Psoas muscle (tissue), 8 donors: Measurements from ENCODE around the gene ASB18. TPM values are rescaled to one million over a fixed set of nuclear protein-coding genes. Genes with fewer than 3 reads are reported as not detected.
A peak's percentile ranks its signal among the peaks of the same experiment; 100 is the strongest.

ENCODE experiments used
- ATAC-seq, 4 donors: fragments of 200-7000 bp; cut with Tn5 transposase; one replicate each; pipeline ENCODE4 v1.9.1; 2020; ENCODE audit warnings: moderate library complexity in 3 of 4, mild to moderate bottlenecking in 2 of 4
- DNase-seq, 2 donors: peaks; one replicate each; pipeline ENCODE4 v3.0.0-alpha.2; 2020
- H3K27ac ChIP-seq: fragments of 200-600 bp; one replicate; pipeline ENCODE4 v1.8.0; 2022
- H3K27me3 ChIP-seq, 3 donors: fragments of 200-600 bp in 1 of 3; one replicate each; pipeline versions ENCODE4 v1.6.1 to v1.8.0; 2013 to 2022; ENCODE audit warnings: low read length in 2 of 3, mild to moderate bottlenecking in 2 of 3, moderate library complexity in 1 of 3; ENCODE audit not compliant: insufficient read depth in 3 of 3
- H3K36me3 ChIP-seq, 2 donors: fragments of 200-600 bp in 1 of 2; one replicate each; pipeline versions ENCODE4 v1.6.1 to v1.8.0; 2013 to 2022; ENCODE audit warnings: low read depth in 1 of 2, mild to moderate bottlenecking in 1 of 2, moderate library complexity in 1 of 2; ENCODE audit not compliant: insufficient read depth in 1 of 2
- H3K4me1 ChIP-seq: fragments of 200-600 bp; one replicate; pipeline ENCODE4 v1.8.0; 2022
- H3K4me3 ChIP-seq: fragments of 200-600 bp; one replicate; pipeline ENCODE4 v1.8.0; 2022; ENCODE audit warnings: mild to moderate bottlenecking
- H3K9me3 ChIP-seq: fragments of 200-600 bp; one replicate; pipeline ENCODE4 v1.8.0; 2022
- WGBS, 3 donors: extraction: QIAGEN DNeasy Blood & Tissue Kit; methylation state at CpG; one replicate each; pipeline versions ENCODE4 v1.1.6 to v1.1.7; 2013; 5-methylcytosine and 5-hydroxymethylcytosine counted together
- intact Hi-C, 2 donors: fragments of 100-400 bp; cut with DNase I; formaldehyde crosslinking; loops; one replicate each; pipeline versions ENCODE4 v1.11.0 to v1.14.2; 2022
- polyA plus RNA-seq, 3 donors: library from polyadenylated mRNA; stranded (reverse); fragments of 200-250 nt; gene quantifications; one replicate each; pipeline ENCODE4 v1.2.3, GENCODE V29; 2013
- total RNA-seq, 4 donors: library from RNA; stranded (reverse); fragmentation: NEBNext Ultra II Directional in 2 of 4; extraction: Animal tissue kit (Norgen Biotek cat#: 25700) in 2 of 4; gene quantifications; one replicate each; pipeline versions ENCODE4 v1.2.1 to v1.2.4, GENCODE V29; 2021 to 2023
- TF ChIP-seq, protein P1 (sequence below): fragments of 200-600 bp; IDR thresholded peaks from one replicate; pipeline ENCODE4 v1.8.0; 2022; ENCODE audit warnings: antibody characterized with exemption
- donor health status: healthy with polysubstance abuse.
- donor health status: DM: no; HTN: no; CAD: no; lungs with moderate emphysema.
- donor health status: Bipolar disorder and iron deficiency.
- donor health status: healthy.
- donor health status: DM: yes; HTN: yes; CAD: no.
- donor health status: DM: no; HTN: no; CAD: no.
- donor health status: DM: no; HTN: no; CAD: no.
- donor health status: DM: yes; HTN: yes; CAD: no.

The ASB18 gene
- total and polyA plus RNA-seq, 7 donors = 0.04 to 9.3 (median 1.1) TPM

DNA sequence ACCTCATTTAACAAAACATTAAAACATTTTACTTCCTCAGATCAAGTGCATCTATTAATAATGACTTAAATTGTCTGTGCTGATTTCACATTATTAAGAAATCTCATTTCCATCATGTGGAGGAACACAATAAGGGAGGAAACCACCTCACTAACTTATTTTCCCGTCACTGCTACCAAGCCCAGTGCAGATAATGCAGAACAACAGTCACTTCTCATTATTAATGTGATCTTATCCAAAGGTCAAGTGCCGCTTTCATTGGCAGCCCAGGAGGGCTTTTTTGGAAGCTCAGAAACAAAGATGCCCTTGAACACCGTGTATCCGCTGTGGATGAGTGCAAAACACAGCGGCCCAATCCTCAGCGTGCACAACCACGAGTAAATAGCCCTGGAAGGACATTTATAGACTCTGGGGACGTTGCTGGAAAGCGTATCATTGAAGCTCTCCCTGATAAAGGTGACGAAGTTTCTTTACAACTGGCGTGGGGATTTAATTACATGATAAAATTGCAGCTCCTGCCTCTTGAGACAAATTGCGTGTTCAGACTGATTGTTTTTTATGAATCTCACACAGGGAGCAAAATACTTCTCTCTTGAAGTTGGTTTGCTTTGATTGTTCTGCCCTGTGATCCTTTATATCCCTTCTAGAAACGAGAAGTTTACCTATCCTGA is 13.2 kb downstream of the ASB18 start:
- H3K9me3 ChIP-seq = no peaks in the 10 kb centered on the region
- intact Hi-C loops = no loop called here
- no peaks in the 10 kb centered on the region for H3K36me3 ChIP-seq
- H3K27me3 ChIP-seq = no peaks in the 10 kb centered on the region
- peaks cover 32% of the 10 kb centered on the region for H3K4me1 ChIP-seq
- peak in 3 of 4 donors; percentile 41 to 62 (median 44) for ATAC-seq
- TF ChIP-seq, protein P1, sequence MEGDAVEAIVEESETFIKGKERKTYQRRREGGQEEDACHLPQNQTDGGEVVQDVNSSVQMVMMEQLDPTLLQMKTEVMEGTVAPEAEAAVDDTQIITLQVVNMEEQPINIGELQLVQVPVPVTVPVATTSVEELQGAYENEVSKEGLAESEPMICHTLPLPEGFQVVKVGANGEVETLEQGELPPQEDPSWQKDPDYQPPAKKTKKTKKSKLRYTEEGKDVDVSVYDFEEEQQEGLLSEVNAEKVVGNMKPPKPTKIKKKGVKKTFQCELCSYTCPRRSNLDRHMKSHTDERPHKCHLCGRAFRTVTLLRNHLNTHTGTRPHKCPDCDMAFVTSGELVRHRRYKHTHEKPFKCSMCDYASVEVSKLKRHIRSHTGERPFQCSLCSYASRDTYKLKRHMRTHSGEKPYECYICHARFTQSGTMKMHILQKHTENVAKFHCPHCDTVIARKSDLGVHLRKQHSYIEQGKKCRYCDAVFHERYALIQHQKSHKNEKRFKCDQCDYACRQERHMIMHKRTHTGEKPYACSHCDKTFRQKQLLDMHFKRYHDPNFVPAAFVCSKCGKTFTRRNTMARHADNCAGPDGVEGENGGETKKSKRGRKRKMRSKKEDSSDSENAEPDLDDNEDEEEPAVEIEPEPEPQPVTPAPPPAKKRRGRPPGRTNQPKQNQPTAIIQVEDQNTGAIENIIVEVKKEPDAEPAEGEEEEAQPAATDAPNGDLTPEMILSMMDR = no peak
- no peak for DNase-seq
- H3K4me3 ChIP-seq = no peak overlapping the region
- 13 to 23% (median 13%) methylated on average over 13 of the region's 13 CpGs for WGBS, 3 donors
- H3K27ac ChIP-seq = peak overlapping the region; percentile 27

DNA sequence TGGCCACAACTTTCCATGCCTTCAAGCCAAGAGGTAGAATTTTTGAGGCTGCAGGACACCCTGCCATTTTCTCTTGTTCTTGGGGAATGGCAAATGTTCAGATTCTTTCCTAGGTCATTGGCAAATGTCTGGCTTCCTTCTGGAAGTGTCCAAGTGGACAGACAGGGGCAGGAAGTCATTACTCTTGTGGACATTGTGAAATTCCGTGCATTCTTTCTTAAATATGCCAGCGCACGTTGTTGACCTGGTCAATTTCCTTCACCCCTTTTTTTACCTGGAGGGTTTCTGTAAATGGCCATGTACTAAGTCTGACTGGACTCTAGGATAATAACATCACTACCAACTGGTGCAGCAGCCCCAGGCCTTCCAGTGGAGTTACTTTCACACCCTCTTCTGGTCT is 13.9 kb downstream of the ASB18 start:
- no peak overlapping the region for H3K27ac ChIP-seq

DNA sequence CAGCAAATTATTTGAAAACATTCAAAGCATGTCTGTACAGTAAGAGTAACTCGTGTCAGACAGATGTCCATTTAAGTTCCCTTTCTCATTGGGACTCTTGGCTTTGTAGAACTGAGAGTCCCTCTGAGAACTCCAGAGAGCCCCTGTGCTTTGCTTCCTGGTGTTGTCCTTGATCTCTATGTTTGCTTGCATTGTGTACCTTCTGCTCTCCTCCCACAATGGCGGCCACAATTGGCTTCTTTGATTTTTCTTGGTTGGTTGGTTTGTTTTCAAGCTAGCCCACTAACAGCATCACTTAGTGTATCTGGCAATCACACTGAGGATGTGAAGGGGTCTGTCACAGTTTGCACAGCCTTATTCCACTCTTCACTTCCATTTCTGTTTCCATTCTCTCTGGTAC is 15.1 kb downstream of the ASB18 start:
- intact Hi-C loops = loop anchor here in 1 of 2 donors (10.0 kb wide), 1 partner anchor 1176 kb away; no protein-coding TSS in a partner anchor
- no peak for DNase-seq
- H3K27ac ChIP-seq = no peak overlapping the region
- no peak for ATAC-seq
- no peak overlapping the region for H3K4me3 ChIP-seq
- TF ChIP-seq, protein P1 = no peak
- 74 to 88% (median 78%) methylated on average over 2 of the region's 2 CpGs for WGBS, 3 donors
- H3K27me3 ChIP-seq = no peaks in the 10 kb centered on the region
- H3K9me3 ChIP-seq = no peaks in the 10 kb centered on the region
- H3K4me1 ChIP-seq = peaks cover 35% of the 10 kb centered on the region
- no peaks in the 10 kb centered on the region for H3K36me3 ChIP-seq

More for the DNA sequence above, 13.9 kb downstream of the ASB18 start:
- intact Hi-C loops = no loop called here
- ATAC-seq = no peak
- H3K36me3 ChIP-seq = no peaks in the 10 kb centered on the region
- TF ChIP-seq, protein P1 = no peak
- WGBS, 3 donors = 39 to 51% (median 46%) methylated on average over 3 of the region's 3 CpGs
- H3K27me3 ChIP-seq = no peaks in the 10 kb centered on the region
- H3K4me1 ChIP-seq = peaks cover 35% of the 10 kb centered on the region
- H3K9me3 ChIP-seq = no peaks in the 10 kb centered on the region
- H3K4me3 ChIP-seq = no peak overlapping the region
- no peak for DNase-seq

DNA sequence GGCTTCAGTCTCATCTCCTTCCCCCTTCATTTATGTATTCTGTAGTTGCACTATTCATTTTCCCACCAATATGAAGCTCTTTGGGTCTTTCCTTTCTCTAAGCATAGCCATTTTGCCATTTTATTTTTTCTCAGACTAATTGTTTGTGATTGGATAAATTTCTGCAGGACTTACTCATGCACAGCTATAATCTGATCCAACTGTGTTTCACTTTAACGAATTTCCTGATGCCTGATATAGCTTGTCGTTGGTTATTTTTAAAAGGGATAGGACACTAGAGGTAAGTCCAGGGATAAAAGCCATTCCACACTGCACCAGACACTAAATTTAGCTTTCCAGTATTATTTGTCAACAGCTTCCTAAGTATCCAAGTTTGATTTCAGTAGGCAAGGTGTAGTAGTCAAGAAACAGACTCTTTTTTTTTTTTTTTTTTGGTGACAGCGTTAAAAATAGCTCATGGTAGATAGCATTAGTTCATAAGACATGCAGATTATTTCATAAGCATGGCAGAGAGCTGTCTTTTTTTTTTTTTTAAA is 17.4 kb downstream of the ASB18 start:
- no peak overlapping the region for H3K4me3 ChIP-seq
- intact Hi-C loops = loop anchor here in 1 of 2 donors (10.0 kb wide), 1 partner anchor 1178 kb away; no protein-coding TSS in a partner anchor
- no peaks in the 10 kb centered on the region for H3K9me3 ChIP-seq
- TF ChIP-seq, protein P1 = no peak
- DNase-seq (no peak), ATAC-seq (peak; percentile 88 to 92 (median 90))
- H3K27me3 ChIP-seq = no peaks in the 10 kb centered on the region
- no peaks in the 10 kb centered on the region for H3K36me3 ChIP-seq
- 15 to 30% (median 20%) methylated on average over 3 of the region's 3 CpGs for WGBS, 3 donors
- H3K4me1 ChIP-seq = peaks cover 35% of the 10 kb centered on the region
- H3K27ac ChIP-seq = peak overlapping the region; percentile 76
